Measurements from ENCODE around the gene MED9.
"Not testable (repeated sequence)": the region's sequence is repeated elsewhere in the genome, so short reads cannot be mapped to it uniquely, and the experiment has no call there.

The MED9 gene, protein sequence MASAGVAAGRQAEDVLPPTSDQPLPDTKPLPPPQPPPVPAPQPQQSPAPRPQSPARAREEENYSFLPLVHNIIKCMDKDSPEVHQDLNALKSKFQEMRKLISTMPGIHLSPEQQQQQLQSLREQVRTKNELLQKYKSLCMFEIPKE

DNA sequence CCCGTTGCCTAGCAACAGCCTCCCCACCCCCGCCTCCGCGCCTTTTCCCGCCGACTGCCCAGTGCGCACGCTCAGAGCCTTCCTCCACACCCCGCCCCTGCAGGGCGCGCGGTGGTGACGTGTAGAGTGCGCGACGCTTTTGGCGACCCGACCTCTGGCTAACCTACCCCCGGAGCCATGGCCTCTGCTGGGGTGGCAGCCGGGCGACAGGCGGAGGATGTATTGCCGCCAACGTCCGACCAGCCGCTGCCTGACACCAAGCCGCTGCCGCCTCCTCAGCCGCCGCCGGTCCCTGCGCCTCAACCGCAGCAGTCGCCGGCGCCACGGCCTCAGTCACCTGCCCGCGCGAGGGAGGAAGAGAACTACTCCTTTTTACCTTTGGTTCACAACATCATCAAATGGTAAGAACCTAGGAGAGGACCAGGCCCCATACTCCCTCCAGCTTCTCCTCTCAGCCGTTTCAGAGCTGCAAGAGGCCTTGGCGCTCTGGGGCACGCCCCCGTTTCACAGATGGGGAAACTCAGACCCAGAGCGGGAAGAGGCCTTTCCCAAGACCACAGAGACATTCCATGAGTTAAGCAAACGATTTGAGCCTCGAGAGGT is at the start of gene MED9:
Gene MED9 (plus strand): TSS at position 136 of the 603 bp plus-strand sequence. CDS start 42 bp downstream, at position 178.
- DNase-seq: peak; percentile 94

DNA sequence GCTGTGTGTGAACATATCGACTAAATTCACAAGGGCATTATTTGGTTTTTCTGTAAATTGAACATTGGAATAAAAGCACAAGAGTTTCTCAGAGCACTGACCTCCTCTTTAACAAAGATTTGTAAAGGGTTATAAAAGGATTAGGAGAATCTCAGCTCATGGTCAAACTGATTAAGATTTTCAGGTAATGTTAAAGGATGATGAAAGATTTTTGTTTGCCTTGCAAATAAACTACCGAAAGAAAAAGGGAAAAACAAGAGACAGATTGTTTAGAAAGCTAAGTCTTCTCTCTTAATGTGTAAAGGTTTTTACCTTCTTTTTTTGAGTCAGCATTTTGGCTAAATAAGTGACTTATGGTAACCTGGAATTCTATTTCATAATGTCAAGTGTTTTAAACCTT is 47.6 kb upstream of the MED9 start:
- no peak for DNase-seq

DNA sequence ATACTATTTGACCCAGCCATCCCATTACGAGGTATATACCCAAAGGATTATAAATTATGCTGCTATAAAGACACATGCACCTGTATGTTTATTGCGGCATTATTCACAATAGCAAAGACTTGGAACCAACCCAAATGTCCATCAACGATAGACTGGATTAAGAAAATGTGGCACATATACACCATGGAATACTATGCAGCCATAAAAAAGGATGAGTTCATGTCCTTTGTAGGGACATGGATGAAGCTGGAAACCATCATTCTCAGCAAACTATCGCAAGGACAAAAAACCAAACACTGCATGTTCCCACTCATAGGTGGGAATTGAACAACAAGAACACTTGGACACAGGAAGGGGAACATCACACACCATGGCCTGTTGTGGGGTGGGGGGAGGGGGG is 45.9 kb upstream of the MED9 start:
- DNase-seq: not testable (repeated sequence)

DNA sequence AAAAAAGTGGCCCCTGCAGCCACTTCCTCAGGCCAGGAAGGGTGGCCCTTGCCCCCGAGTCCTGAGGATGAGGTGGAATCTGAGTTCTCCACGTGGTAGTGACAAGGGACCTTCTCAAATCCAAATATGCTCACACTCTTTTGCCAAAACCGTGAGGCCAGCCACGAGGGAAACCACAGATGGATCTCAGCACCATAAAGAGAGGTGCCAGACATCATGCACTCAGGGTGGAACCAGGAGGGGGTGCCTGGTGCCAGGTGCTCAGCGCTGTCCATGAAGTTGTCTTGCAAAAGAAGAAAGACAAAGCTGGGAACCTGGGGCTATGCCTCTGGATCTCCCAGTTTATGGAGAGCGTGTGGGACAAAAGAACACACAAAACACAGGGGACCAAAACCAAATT is 45.2 kb upstream of the MED9 start:
- no peak for DNase-seq

DNA sequence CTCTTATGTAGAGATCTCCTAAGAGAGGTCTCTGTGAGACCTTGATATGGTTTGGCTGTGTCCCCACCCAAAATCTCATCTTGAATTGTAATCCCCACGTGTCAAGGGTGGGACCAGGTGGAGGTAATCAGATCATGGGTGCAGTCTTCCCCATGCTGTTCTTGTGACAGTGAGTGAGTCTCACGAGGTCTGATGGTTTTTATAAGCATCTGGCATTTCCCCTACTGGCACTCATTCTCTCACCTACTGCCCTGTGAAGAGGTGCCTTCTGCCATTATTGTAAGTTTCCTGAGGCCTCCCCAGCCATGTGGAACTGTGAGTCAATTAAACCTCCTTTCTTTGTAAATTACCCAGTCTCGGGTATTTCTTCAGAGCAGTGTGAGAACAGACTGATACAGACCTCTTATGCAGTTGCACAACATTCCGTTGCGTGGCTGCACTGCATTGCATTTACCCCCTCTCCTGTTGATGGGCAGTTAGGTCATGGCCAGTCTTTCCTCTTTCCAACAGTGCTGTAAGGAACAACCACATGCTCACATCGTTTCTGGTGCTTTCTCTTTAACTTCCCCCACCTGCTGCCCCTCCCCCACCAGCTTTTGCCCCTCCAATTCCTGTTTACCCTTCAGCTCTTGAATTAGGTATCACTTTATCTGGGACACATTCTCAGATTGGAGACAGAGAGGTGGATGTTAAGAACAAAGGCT is 43.6 kb upstream of the MED9 start:
- no peak for DNase-seq

DNA sequence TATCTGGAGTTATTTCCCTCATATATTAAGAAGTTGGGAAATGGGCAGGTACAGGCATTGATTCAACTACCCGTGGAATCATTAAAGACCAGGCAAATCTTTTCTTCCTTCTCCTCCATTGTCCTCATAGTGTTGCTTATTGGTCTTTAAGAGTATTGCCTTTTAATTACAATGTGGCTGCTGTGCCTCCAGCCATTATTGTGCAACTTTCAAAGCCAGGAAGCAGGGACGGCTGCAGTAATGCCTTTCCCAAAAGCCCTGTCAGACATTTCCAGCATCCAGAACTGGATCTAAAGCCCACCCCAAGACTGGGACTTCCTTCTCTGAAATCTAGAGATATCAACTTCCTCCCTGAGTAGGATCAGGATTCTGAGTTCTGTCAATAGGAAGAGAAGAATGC is 42.3 kb upstream of the MED9 start:
- DNase-seq: no peak

DNA sequence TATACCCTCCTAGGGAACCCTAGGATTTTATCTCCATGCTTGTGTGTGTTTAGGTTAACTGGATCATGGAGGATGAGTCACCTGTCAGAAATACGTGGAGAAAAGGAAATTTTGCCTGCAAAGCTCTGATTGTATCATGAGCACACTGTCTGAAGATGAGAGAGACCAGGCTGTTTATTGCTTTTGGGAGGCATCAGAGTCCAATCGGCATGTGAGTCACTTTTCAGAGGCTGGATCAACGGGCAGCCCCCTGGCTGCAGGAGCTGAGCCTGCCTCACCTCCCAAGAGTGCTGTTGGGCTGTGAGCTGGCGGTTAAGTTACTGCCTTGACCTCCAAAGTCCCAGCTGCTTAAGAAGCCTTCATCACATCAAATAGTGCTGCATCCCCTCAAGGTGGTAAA is 41.5 kb upstream of the MED9 start:
- no peak for DNase-seq

DNA sequence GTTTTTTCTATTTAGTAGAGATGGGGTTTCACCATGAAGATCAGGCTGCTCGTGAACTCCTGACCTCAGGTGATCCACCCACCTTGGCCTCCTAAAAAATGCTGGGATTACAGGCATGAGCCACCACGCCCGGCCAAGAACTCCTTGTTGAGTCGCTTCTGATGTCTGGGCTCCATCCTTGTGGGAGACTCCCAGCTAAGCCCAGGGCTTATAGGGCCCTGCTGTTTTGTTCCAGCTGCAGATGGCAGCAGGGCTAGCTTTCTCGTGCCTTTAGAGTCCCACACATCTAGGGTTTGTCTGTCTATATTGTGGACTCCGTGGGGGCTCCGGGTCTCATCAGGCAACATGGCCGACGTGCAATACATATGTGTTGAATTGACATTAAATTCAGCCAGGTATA is 39.3 kb upstream of the MED9 start:
- no peak for DNase-seq

DNA sequence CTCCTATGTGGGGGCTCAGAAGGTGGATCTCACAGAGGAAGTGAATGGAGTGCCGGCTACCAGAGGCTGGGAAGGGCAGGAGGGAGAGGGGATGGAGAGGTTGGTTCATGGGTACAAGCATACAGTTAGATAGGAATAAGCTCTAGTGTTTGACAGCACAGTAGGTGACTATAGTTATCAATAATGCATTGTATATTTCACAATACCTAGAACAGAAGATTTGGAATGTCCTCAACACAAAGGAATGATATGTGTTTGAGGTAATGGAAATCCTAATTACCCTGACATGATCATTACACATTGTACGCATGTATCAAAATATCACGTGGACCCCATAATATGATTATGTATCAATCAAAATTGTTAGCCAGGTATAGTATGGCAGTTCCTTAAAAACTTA is 38.9 kb upstream of the MED9 start:
- DNase-seq: no peak

DNA sequence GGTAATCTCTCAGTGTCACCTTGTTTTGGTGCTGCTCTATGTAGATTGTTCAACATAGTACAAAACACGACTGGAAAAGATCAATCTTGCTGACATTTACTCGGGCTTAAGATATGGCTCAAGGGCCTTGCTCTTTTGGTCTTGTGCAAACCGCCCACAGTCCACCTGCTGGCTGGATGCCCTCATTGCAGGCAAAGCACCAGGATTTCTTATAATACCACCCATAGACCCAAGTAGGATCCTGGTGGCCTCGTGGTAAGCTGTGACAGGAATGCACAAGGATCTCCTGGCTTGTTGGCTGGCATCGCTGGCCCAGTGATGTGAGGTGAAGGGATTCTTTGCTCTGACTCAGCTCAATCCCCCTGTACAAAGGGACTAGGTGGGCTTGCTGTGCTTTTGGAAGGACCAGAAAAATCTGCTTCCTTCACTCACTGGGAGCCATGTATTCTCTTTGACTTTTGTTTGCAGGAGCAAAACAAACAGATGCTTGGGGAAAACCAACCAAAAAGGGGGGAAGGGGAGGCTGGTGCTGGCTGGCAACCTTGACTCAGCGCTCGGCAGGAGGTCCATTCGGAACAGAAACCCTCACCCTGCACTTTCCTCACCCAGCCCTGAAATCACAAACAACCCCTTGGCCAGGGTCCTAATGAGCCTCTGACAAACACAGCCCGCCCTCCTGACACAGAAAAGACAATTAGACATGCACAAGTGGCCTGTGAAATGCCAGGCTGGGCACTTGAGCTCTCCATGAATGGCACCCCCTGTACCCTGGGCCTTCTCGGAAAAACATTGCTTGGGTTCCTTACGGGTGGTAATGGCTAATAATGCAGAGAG is 36.6 kb upstream of the MED9 start:
- peak; percentile 80 for DNase-seq

DNA sequence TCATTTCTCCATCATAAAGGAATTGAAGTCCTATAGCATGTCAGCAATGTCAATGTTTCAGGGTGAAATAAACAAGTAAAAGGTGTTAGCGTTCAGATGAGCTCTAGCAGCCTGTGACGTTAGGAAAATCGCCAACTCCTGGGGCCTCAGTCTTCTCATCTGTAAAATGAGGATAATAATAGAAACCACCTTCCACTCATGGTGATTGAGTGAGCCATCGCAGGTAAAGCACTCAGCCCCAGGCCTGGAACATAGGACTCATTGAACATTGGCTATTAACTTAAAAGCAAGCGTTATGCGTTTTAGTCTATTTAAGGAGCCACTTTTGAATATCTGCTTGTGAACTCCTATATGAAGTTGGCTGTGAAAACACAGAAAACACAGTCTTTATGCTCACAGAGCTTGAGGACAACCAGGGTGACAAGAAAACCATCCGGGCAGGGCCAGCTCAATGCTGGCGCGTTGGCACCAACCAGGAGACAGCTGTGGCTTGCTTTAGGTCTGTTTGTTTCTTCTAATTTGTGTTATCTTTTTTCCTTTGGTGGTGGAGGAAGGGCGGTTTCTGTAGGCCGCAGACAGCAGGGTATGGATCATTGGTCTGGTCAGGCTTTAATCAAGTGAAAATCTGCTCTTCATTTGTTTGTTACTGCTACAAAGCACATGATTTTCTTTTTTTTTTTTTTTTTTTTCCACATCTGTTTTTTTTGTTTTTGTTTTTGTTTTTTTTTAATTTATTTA is 35.7 kb upstream of the MED9 start:
- DNase-seq: no peak

DNA sequence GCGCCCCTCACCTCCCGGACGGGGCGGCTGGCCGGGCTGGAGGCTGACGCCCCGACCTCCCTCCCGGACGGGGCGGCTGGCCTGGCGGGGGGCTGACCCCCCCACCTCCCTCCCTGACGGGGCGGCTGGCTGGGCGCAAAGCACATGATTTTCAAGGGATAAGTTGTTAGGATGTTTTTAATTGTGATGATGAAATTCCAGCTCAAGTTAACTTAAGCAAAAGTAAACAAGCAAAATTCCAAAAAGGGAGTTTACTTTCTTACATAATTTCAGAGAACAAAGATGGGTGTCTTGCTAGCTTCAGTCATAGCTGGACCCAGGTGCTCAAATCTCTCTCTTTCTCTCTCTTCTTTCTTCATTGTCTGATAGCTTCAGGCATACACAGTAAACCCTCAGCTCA is 33.6 kb upstream of the MED9 start:
- no peak for DNase-seq

DNA sequence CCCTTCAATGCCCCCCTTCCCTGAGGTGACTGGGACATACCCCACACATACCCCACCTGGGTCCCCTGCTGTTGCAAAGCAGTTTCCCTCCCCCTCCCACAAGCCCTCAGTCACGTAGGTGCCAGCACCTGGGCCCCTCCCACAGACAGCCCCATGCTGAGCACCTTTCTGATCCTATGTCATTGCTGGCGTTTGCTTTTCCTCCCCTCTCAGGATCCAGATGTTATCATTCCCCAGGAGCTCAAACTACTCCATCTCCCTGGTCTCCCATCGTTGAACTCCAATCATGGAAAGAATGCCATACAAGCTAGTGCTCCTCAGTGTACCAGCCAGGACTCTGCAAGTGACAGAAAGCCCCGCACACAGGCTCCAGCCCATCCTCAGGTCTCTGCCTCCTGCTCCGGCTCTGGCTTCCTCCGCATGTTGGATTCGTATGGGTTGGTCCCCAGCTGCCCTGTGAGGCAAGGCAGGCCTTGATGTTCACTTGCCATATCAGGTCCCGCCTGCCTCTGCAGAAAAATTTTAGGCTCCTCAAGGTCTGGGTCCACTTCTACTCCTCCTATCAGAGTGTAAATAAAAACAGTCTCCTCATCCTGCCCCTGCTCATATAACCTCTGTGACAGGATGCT is 31.4 kb upstream of the MED9 start:
- no peak for DNase-seq

DNA sequence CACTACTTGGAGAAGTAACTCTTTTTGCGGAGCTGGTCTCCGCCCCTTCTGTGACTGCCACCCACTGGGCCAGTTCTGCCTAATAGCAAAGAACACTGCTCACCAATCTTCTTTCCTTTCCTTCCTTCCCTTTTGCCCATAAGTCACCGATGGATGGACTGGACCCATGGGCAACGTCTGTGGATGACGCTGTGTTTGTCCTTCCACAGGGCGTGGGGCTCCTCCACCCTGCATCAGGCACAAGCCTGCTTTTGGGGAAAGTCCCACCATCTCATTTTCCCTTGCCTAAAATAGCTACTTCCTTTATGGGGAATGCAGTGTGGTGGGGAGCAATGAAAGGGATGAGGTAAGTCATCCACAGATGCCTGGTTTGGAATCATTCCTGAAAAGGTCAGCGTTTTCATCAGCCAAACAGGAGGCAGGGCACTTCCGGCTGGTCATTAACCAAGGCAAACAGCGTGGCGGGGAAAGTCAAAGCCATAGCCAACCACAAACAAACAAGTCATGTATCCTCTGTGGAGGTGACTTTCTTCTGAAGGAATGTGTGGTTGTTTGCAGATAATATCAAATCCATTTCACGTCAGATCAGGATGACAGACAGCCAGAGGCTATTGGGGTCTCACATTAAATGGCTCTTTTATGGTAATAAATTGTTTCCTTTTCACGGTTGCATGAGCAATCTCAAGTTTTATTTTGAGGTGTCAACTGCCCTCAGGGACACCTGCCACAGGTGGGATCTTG is 30.7 kb upstream of the MED9 start:
- DNase-seq: no peak

DNA sequence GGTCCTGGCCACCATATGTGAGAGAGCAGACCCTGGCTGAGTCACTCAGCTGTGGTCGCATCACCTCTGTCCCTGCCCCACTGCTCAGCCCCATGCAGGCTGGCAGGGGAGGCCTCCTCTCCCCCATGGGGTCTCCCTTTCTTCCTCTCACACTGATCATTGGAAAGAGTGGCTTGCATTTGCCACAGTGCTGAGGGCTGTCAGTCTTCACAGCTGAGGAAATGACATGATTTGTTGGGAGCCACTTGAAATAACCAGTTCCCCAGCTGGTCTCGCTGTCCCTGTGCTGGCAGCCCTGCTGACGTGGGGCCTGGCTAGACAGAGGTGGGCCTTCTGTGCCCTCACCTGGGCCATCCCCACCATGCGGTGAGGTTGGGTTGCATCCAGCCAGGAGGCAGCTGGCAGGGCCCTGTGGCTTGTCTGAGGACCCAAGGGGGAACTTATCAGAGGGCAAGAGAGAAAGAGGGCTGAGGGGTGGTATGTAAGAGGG is 30.1 kb upstream of the MED9 start:
- DNase-seq: no peak

DNA sequence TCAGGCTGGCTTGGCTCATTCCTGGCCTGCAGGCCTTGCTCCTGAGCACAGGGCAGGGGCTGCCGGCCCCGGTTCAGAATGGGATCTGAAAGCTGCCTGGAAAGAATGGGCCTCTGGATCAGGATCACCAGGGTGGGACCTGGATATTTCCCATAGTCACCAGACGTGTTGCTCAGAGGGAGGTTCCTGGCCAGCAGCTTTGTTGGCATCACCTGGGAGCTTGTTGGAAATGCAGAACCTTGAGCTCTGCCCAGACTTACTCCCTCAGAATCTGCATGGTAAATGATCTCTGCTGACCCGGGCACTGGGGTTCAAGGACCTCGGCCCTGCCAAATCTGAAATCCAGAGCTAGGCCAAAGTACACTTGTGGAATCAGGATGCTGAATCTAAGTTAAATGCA is 29.5 kb upstream of the MED9 start:
- no peak for DNase-seq

DNA sequence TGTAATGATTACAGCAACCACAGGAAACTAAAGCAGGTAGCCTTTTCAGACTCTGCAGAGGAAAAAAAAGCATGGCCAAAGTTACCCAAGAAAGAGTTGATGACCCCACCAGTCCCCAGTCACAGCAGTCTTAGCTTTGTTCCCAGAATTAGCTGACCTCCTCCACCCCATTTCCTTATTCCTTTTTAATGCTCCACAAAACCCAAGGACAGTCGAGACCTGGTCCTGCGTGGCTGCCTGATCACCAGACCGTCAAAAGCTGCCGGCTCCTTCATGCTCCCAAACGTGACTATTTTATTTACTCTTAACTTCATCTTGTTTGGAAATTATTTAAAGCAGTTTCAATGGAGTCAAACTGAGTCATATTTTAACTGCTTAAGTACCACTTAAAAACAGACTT is 28.7 kb upstream of the MED9 start:
- no peak for DNase-seq

DNA sequence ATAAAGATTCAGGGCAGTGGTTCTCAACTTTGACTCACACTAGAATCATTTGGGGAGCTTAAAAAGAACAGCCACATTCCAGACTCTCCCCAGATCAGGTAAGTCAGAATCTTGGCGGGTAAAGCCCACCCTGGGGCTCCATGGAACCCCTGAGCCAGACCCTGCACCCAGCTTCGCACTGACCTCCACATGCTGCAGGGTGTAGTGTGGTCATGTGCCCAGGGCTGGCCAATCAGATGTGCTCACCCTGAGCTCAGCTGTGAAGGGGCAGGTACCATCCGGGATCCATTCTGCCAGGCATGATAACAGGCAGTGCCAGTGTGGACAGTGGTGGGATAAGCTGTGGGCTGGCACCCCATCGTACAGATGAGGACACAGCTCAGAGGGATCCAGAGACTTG is 28.1 kb upstream of the MED9 start:
- DNase-seq: no peak

DNA sequence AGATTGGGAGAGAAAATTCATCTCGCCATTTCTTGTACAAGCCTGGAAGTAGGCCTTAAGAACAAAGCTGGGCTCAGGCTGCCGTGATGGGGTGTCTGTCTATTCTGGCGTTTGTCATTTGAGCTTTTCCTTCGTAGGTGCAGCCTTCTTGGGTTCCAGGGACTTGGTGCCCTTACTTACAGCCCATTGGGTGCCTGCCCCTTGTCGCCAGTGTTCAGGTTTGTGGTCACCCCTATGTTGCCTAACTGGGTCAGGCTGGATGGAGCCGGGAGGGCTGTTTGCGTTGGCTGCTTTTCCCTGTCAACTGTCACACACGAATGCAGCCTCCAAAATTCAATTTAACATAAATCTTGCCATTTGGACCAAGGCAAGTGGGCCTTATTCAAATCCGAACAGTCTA is 23.7 kb upstream of the MED9 start:
- DNase-seq: no peak

DNA sequence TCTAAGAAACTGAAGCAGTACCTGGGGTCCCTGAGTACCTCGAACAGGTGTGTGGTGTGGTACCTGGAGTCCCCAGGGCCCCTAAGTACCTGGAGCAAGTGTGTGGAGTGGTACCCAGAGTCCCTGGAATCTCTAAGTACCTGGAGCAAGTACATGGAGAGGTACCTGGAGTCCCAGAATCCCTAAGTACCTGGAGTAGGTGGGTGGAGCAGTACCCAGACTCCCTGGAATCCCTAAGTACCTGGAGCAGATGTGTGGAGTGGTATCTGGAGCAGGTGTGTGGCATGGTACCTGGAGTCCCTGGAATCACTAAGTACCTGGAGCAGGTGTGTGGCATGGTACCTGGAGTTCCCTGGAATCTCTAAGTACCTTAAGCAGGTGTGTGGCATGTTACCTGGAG is 22.5 kb upstream of the MED9 start:
- DNase-seq: no peak

DNA sequence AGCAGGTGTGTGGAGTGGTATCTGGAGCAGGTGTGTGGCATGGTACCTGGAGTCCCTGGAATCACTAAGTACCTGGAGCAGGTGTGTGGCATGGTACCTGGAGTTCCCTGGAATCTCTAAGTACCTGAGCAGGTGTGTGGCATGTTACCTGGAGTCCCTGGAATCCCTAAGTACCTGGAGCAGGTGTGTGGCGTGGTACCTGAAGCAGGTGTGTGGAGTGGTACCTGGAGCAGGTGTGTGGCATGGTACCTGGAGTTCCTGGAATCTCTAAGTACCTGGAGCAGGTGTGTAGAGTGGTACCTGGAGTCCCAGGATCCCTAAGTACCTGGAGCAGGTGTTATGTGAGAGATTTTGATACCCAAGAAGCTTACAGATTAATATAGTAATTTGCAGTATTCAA is 22.1 kb upstream of the MED9 start:
- not testable (repeated sequence) for DNase-seq

DNA sequence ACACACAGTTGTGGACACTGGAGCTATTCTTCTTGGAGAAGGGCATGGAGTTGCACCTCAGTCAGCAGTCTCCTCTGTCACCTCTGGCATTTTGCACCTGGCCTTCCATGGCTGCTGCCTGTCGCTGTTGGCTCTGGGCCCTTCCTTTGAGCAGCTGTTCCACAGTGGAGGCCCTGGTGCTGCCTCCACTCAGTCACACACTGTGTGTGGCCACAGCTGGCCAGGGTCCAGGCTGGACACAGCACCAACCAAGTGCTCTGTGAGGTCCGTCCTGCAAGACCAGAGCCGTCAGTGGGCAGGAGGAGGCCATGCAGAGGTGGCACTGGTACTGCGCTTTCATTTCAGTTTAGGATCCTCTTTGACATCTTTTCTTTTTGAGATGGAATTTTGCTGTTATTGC is 21.6 kb upstream of the MED9 start:
- no peak for DNase-seq
